ENCODE measurements around the gene VKORC1L1.
"Not testable (repeated sequence)": the region's sequence is repeated elsewhere in the genome, so short reads cannot be mapped to it uniquely, and the experiment has no call there.

Gene VKORC1L1

DNA sequence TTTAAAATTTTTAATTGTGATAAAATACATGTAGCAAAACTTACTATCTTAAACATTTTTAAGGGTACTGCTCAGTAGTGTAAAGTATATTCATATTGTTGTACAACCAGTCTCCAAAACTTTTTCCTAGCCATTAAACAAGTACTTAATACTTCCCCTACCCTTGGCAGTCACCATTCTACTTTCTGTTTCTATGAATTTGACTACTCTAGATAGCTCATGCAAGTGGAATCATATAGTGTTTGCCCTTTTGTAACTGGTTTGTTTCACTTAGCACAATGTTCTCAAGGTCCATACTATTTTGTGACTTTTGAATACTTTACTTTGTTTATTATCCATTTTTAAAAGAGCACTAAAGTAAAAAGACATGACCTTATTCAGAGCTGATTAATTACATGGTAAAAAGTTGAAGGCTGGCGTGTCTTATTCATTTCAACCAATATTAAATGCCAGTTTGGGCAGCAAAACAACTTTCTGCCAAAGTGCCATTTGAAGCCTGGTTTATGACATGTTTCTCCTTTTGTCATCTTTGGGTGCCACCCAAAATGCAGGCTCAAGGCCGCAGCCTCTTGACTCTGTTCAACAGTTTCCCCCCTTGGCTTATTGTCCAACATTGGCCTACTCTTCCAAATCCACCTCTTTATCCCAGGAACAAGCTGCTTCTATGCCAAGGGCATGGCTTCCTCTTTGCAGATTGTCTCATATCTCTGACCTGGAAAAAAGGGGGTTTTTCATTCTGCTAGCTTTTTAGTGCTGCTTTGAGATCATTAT lies 26.0 kb downstream of the VKORC1L1 start:
- no CpG with 5 or more reads among the region's 2 CpGs for WGBS (ENCODE audit: extremely low coverage, insufficient coverage, low lambda C conversion rate)
- H3K79me2 ChIP-seq (ENCODE audit: control insufficient read depth, insufficient read depth, low read length); H3K79me1 ChIP-seq (ENCODE audit: low read length); H3K4me3 ChIP-seq (ENCODE audit: low read length); H3K9ac ChIP-seq (ENCODE audit: low read length); H2BK120ac ChIP-seq (ENCODE audit: low read depth, low read length); H3K4me1 ChIP-seq (ENCODE audit: control insufficient read depth, low read depth, low read length); H3K27me3 ChIP-seq (ENCODE audit: insufficient read depth, low read length, poor library complexity); H3K56ac ChIP-seq (ENCODE audit: low read length); DNase-seq; H4K8ac ChIP-seq (ENCODE audit: low read depth, low read length); H4K5ac ChIP-seq (ENCODE audit: low read length); H3K36me3 ChIP-seq (ENCODE audit: control insufficient read depth, insufficient read depth, low read length); H3K4me2 ChIP-seq (ENCODE audit: low read length); H3K23ac ChIP-seq (ENCODE audit: low read length); H3K4ac ChIP-seq (ENCODE audit: low read depth, low read length); H3K27ac ChIP-seq (ENCODE audit: low read depth, low read length); H2BK15ac ChIP-seq (replicated peaks; ENCODE audit: low read depth); H3K18ac ChIP-seq (ENCODE audit: low read length); H2AK5ac ChIP-seq (ENCODE audit: low read length); H2BK5ac ChIP-seq (ENCODE audit: low read length): not testable (repeated sequence)

DNA sequence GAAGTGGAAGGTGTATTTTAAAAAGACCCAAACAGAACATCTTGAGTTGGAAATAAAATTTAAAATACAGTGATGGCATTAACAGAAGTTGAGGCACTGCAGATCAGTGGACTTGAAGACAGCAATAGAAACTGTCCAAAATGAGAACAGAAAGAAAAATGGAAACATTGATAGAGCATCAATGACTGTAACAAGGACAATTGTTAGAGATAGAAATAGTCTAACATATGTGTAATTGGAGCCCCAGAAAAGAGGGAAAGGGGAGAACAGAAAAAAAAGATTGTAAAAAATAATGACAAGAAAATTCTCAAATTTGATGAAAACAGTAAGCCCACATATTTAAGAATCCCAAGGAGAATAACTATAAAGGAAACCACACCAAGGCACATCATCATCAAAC lies 29.4 kb downstream of the VKORC1L1 start:
- Histone ChIP-seq H3K18ac (ENCODE audit: low read length) (no peak overlapping the region), H3K79me1 (ENCODE audit: low read length) (no peaks in the 10 kb centered on the region), H3K27me3 (ENCODE audit: insufficient read depth, low read length, poor library complexity) (no peaks in the 10 kb centered on the region), H3K36me3 (ENCODE audit: control insufficient read depth, insufficient read depth, low read length) (no peaks in the 10 kb centered on the region), H3K4me1 (ENCODE audit: control insufficient read depth, low read depth, low read length) (no peaks in the 10 kb centered on the region), H3K23ac (ENCODE audit: low read length) (no peak overlapping the region), H4K8ac (ENCODE audit: low read depth, low read length) (no peak overlapping the region), H3K4ac (ENCODE audit: low read depth, low read length) (no peak overlapping the region), H3K56ac (ENCODE audit: low read length) (no peak overlapping the region), H3K79me2 (ENCODE audit: control insufficient read depth, insufficient read depth, low read length) (no peaks in the 10 kb centered on the region), H2BK5ac (ENCODE audit: low read length) (no peak overlapping the region), H3K27ac (ENCODE audit: low read depth, low read length) (no peak overlapping the region), H3K4me3 (ENCODE audit: low read length) (no peak overlapping the region), H3K4me2 (ENCODE audit: low read length) (no peak overlapping the region), H3K9ac (ENCODE audit: low read length) (no peak overlapping the region), H2BK15ac (replicated peaks; ENCODE audit: low read depth) (no peak overlapping the region), H4K5ac (ENCODE audit: low read length) (no peak overlapping the region), H2BK120ac (ENCODE audit: low read depth, low read length) (no peak overlapping the region), H2AK5ac (ENCODE audit: low read length) (no peak overlapping the region)
- no peak for DNase-seq

DNA sequence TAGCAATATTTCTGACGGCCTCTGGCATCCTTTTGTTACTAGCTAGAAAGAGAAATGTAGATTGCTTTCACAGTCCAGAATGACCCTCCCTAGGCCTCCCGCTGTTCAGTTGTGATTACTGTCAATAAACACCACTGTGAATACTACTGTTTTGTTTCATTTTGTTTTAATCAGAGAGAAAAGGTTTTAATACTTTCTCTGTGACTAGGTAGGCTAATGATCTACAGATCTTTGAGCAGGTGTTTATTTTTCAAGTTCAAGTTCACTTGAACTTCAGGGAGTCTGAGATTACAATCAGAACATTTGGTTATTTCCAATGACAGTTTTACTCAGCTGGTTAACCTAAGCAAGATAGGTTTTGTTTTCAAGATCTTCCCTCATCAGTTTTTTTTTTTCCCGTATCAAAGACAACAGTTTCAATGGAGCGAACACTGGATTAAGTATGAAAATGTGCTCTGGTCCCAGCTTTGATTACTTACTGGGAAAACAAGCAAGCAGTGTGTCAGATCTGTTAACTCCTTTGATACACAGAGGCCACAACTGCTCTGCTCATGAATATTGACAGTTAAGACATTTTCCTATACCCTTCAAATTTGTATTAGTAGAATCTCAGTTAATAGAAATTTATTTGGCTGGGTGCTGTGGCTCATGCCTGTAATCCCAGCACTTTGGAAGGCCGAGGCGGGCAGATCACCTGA lies 34.8 kb downstream of the VKORC1L1 start:
- peaks cover 2% of the 10 kb centered on the region for H3K79me1 ChIP-seq (ENCODE audit: low read length)
- H3K9ac ChIP-seq (ENCODE audit: low read length): no peak overlapping the region
- no peak overlapping the region for H2BK120ac ChIP-seq (ENCODE audit: low read depth, low read length)
- no peak overlapping the region for H2BK15ac ChIP-seq (replicated peaks; ENCODE audit: low read depth)
- no peak overlapping the region for H3K4me3 ChIP-seq (ENCODE audit: low read length)
- no peaks in the 10 kb centered on the region for H3K36me3 ChIP-seq (ENCODE audit: control insufficient read depth, insufficient read depth, low read length)
- H4K8ac ChIP-seq (ENCODE audit: low read depth, low read length): no peak overlapping the region
- H3K79me2 ChIP-seq (ENCODE audit: control insufficient read depth, insufficient read depth, low read length): no peaks in the 10 kb centered on the region
- H3K27ac ChIP-seq (ENCODE audit: low read depth, low read length): no peak overlapping the region
- no peaks in the 10 kb centered on the region for H3K27me3 ChIP-seq (ENCODE audit: insufficient read depth, low read length, poor library complexity)
- no peak for DNase-seq
- H3K18ac ChIP-seq (ENCODE audit: low read length): no peak overlapping the region
- H3K56ac ChIP-seq (ENCODE audit: low read length): no peak overlapping the region
- H3K4ac ChIP-seq (ENCODE audit: low read depth, low read length): no peak overlapping the region
- no peak overlapping the region for H3K4me2 ChIP-seq (ENCODE audit: low read length)
- no peaks in the 10 kb centered on the region for H3K4me1 ChIP-seq (ENCODE audit: control insufficient read depth, low read depth, low read length)
- no peak overlapping the region for H4K5ac ChIP-seq (ENCODE audit: low read length)
- no peak overlapping the region for H3K23ac ChIP-seq (ENCODE audit: low read length)
- no peak overlapping the region for H2BK5ac ChIP-seq (ENCODE audit: low read length)
- no CpG with 5 or more reads among the region's 6 CpGs for WGBS (ENCODE audit: extremely low coverage, insufficient coverage, low lambda C conversion rate)
- no peak overlapping the region for H2AK5ac ChIP-seq (ENCODE audit: low read length)

DNA sequence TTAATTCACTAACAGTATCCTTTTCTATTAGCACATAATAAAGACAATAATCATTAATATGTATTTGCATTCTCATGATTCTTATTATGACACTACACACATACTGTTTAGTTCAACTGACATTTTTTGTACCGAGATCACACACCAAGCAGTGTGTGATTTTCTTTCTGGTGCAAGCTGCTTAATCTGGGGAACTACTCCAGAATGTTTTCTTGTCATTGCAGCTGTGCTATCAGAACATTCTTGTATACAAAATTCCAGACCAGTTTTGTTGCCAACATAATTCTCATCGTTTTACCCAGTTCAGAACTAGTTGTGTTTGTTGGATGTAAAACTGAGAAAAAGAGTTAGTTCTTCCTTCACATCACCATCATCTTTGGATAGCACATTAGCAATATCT lies 37.4 kb downstream of the VKORC1L1 start:
- Histone ChIP-seq H4K5ac (ENCODE audit: low read length) (no peak overlapping the region), H3K79me2 (ENCODE audit: control insufficient read depth, insufficient read depth, low read length) (no peaks in the 10 kb centered on the region), H3K4me2 (ENCODE audit: low read length) (no peak overlapping the region), H2BK120ac (ENCODE audit: low read depth, low read length) (no peak overlapping the region), H3K23ac (ENCODE audit: low read length) (no peak overlapping the region), H3K27me3 (ENCODE audit: insufficient read depth, low read length, poor library complexity) (no peaks in the 10 kb centered on the region), H3K4ac (ENCODE audit: low read depth, low read length) (no peak overlapping the region), H3K18ac (ENCODE audit: low read length) (no peak overlapping the region), H3K79me1 (ENCODE audit: low read length) (peaks cover 2% of the 10 kb centered on the region), H2BK5ac (ENCODE audit: low read length) (no peak overlapping the region), H2AK5ac (ENCODE audit: low read length) (no peak overlapping the region), H3K4me3 (ENCODE audit: low read length) (no peak overlapping the region), H4K8ac (ENCODE audit: low read depth, low read length) (no peak overlapping the region), H3K9ac (ENCODE audit: low read length) (no peak overlapping the region), H3K27ac (ENCODE audit: low read depth, low read length) (no peak overlapping the region), H3K56ac (ENCODE audit: low read length) (no peak overlapping the region), H2BK15ac (replicated peaks; ENCODE audit: low read depth) (no peak overlapping the region), H3K4me1 (ENCODE audit: control insufficient read depth, low read depth, low read length) (no peaks in the 10 kb centered on the region), H3K36me3 (ENCODE audit: control insufficient read depth, insufficient read depth, low read length) (no peaks in the 10 kb centered on the region)
- no CpG with 5 or more reads among the region's 2 CpGs for WGBS (ENCODE audit: extremely low coverage, insufficient coverage, low lambda C conversion rate)
- DNase-seq: no peak

DNA sequence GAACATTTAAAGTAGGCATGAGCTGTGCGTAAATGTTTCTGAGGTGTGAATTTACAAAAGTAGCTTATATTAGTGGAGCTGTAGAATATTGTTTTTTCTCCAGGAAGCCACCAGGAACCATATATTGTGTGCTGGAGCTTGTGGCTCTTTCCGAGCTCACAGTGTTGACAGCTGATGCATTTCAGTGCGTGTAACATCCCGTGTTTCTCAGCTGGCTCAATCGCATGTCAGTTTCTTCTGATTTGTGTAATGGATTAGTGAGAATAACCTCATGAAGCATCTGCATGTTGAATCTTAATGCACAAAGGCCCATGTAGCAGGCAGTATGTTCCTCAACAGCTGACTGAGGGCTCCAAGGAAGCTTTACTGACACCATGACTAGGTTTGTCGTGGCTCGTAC lies 39.4 kb downstream of the VKORC1L1 start:
- H3K79me2 ChIP-seq (ENCODE audit: control insufficient read depth, insufficient read depth, low read length): no peaks in the 10 kb centered on the region
- H3K9ac ChIP-seq (ENCODE audit: low read length): no peak overlapping the region
- no peak overlapping the region for H3K4me2 ChIP-seq (ENCODE audit: low read length)
- no peak overlapping the region for H4K5ac ChIP-seq (ENCODE audit: low read length)
- no CpG with 5 or more reads among the region's 7 CpGs for WGBS (ENCODE audit: extremely low coverage, insufficient coverage, low lambda C conversion rate)
- no peak overlapping the region for H2AK5ac ChIP-seq (ENCODE audit: low read length)
- H3K79me1 ChIP-seq (ENCODE audit: low read length): peaks cover 2% of the 10 kb centered on the region
- no peak overlapping the region for H3K4ac ChIP-seq (ENCODE audit: low read depth, low read length)
- H3K56ac ChIP-seq (ENCODE audit: low read length): no peak overlapping the region
- H3K27me3 ChIP-seq (ENCODE audit: insufficient read depth, low read length, poor library complexity): no peaks in the 10 kb centered on the region
- H3K4me1 ChIP-seq (ENCODE audit: control insufficient read depth, low read depth, low read length): no peaks in the 10 kb centered on the region
- H3K18ac ChIP-seq (ENCODE audit: low read length): no peak overlapping the region
- H2BK120ac ChIP-seq (ENCODE audit: low read depth, low read length): no peak overlapping the region
- H3K27ac ChIP-seq (ENCODE audit: low read depth, low read length): no peak overlapping the region
- H2BK5ac ChIP-seq (ENCODE audit: low read length): no peak overlapping the region
- no peaks in the 10 kb centered on the region for H3K36me3 ChIP-seq (ENCODE audit: control insufficient read depth, insufficient read depth, low read length)
- no peak for DNase-seq
- no peak overlapping the region for H3K23ac ChIP-seq (ENCODE audit: low read length)
- no peak overlapping the region for H4K8ac ChIP-seq (ENCODE audit: low read depth, low read length)
- no peak overlapping the region for H3K4me3 ChIP-seq (ENCODE audit: low read length)
- H2BK15ac ChIP-seq (replicated peaks; ENCODE audit: low read depth): no peak overlapping the region

Measured in mesendoderm (in vitro differentiated cells).